H1 (cell line): ENCODE data around the gene PIAS1. TPM values are rescaled to one million over a fixed set of nuclear protein-coding genes. Genes with fewer than 3 reads are reported as not detected.
A peak's percentile ranks its signal among the peaks of the same experiment; 100 is the strongest.
"Not testable (repeated sequence)": the region's sequence is repeated elsewhere in the genome, so short reads cannot be mapped to it uniquely, and the experiment has no call there.

ENCODE experiments used
- CTCF ChIA-PET: fragments of 300-600 bp; sonication (Branson Sonifier 250); formaldehyde crosslinking; loops from one replicate; lab custom pipeline; 2021; ENCODE audit not compliant: partially characterized antibody; lab: Charles Lee
- POLR2A ChIA-PET: fragments of 300-600 bp; sonication (Branson Sonifier 250); formaldehyde crosslinking; loops from one replicate; lab custom pipeline; 2021; ENCODE audit warnings: inconsistent platforms; ENCODE audit not compliant: partially characterized antibody; lab: Charles Lee
- DNase-seq, 2 experiments: peaks; one replicate each; pipeline versions ENCODE4 v3.0.0 to v3.0.0-alpha.2; 2010 to 2022; ENCODE audit warnings: low spot score in 2 of 2, low read depth in 1 of 2, mixed read lengths in 1 of 2
- FAIRE-seq: peaks from 2 replicates; lab custom pipeline; 2011; peaks lifted over from hg19 to GRCh38; lab: Jason Lieb, UNC
- H2AFZ ChIP-seq: 2 replicates; pipeline ENCODE4 v1.8.1; 2012; ENCODE audit warnings: low read length, inconsistent platforms
- H2AK5ac ChIP-seq: 2 replicates; pipeline ENCODE4 v1.6.1; 2013; ENCODE audit warnings: low read depth, low read length
- H2BK120ac ChIP-seq: replicated peaks from 2 replicates; pipeline ENCODE3; 2013; ENCODE audit warnings: low read depth, low read length, inconsistent platforms
- H2BK12ac ChIP-seq: 2 replicates; pipeline ENCODE4 v1.6.1; 2013; ENCODE audit warnings: low read depth, low read length
- H2BK15ac ChIP-seq: 2 replicates; pipeline ENCODE4 v1.6.1; 2013; ENCODE audit warnings: low read length
- H2BK20ac ChIP-seq: 2 replicates; pipeline ENCODE4 v1.6.1; 2013; ENCODE audit warnings: low read length
- H2BK5ac ChIP-seq: 2 replicates; pipeline ENCODE4 v1.6.1; 2013; ENCODE audit warnings: low read depth, low read length
- H3K14ac ChIP-seq: 2 replicates; pipeline ENCODE4 v1.6.1; 2013; ENCODE audit warnings: inconsistent platforms; ENCODE audit not compliant: insufficient read length
- H3K18ac ChIP-seq: 2 replicates; pipeline ENCODE4 v1.6.1; 2013; ENCODE audit warnings: low read length; ENCODE audit errors: extremely low read depth
- H3K23ac ChIP-seq: 2 replicates; pipeline ENCODE4 v1.6.1; 2013; ENCODE audit warnings: inconsistent platforms; ENCODE audit not compliant: insufficient read length
- H3K23me2 ChIP-seq: 2 replicates; pipeline ENCODE4 v1.6.1; 2013; ENCODE audit warnings: low read depth, low read length
- H3K27ac ChIP-seq: 2 replicates; pipeline ENCODE4 v1.6.1; 2011; ENCODE audit warnings: low read depth, low read length, inconsistent platforms
- H3K27me3 ChIP-seq, 4 experiments: replicated peaks in 1 of 4; 1 replicate in 1 of 4; 2 replicates in 3 of 4; pipeline versions ENCODE4 v1.6.1 to v1.8.1; 2011 to 2013; ENCODE audit warnings: low read length in 3 of 4, mild to moderate bottlenecking in 3 of 4, inconsistent platforms in 2 of 4, mixed read lengths in 2 of 4, moderate library complexity in 1 of 4; ENCODE audit not compliant: control insufficient read depth in 3 of 4, insufficient read depth in 3 of 4; ENCODE audit errors: extremely low read depth in 1 of 4
- H3K36me3 ChIP-seq, 4 experiments: 2 replicates each; pipeline versions ENCODE4 v1.6.1 to v1.8.1; 2011 to 2013; ENCODE audit warnings: mild to moderate bottlenecking in 4 of 4, low read length in 3 of 4, moderate library complexity in 2 of 4, control low read depth in 1 of 4, inconsistent platforms in 1 of 4; ENCODE audit not compliant: insufficient read depth in 4 of 4, control insufficient read depth in 2 of 4
- H3K4ac ChIP-seq: replicated peaks from 2 replicates; pipeline ENCODE3; 2013; ENCODE audit warnings: low read length, low read depth, mixed read lengths, inconsistent platforms; ENCODE audit not compliant: insufficient read length
- H3K4me1 ChIP-seq, 4 experiments: replicated peaks in 1 of 4; 1 replicate in 1 of 4; 2 replicates in 3 of 4; pipeline versions ENCODE4 v1.6.1 to v1.8.1; 2011 to 2013; ENCODE audit warnings: low read length in 3 of 4, inconsistent platforms in 2 of 4, mixed read lengths in 1 of 4; ENCODE audit not compliant: insufficient read depth in 4 of 4, control insufficient read depth in 3 of 4
- H3K4me2 ChIP-seq, 2 experiments: 2 replicates each; pipeline versions ENCODE4 v1.6.1 to v1.8.1; 2011 to 2013; ENCODE audit warnings: low read depth in 2 of 2, low read length in 2 of 2, control low read depth in 1 of 2, inconsistent platforms in 1 of 2, mild to moderate bottlenecking in 1 of 2; ENCODE audit not compliant: insufficient read depth in 1 of 2
- H3K4me3 ChIP-seq, 4 experiments: fragments of 200-600, 300-600 bp in 1 of 4; sonication (generic), shearing (Covaris generic), sonication (Bioruptor Twin) in 1 of 4; 2 replicates each; pipeline versions ENCODE4 v1.5.1 to v1.8.1; 2011 to 2016; ENCODE audit warnings: low read length in 4 of 4, low read depth in 3 of 4, control low read depth in 2 of 4, inconsistent platforms in 2 of 4, mild to moderate bottlenecking in 2 of 4, mixed read lengths in 1 of 4, moderate library complexity in 1 of 4; ENCODE audit not compliant: insufficient read depth in 2 of 4; ENCODE audit errors: extremely low read depth in 1 of 4
- H3K56ac ChIP-seq: replicated peaks from 2 replicates; pipeline ENCODE3; 2013; ENCODE audit warnings: low read depth, mild to moderate bottlenecking, mixed read lengths, low read length, inconsistent platforms; ENCODE audit not compliant: insufficient read length
- H3K79me1 ChIP-seq: 2 replicates; pipeline ENCODE4 v1.6.1; 2013; ENCODE audit warnings: low read depth, low read length, control low read depth
- H3K79me2 ChIP-seq, 2 experiments: 2 replicates each; pipeline versions ENCODE4 v1.6.1 to v1.8.1; 2012 to 2013; ENCODE audit warnings: low read length in 2 of 2, mild to moderate bottlenecking in 2 of 2, inconsistent platforms in 1 of 2; ENCODE audit not compliant: insufficient read depth in 2 of 2, control insufficient read depth in 1 of 2
- H3K9ac ChIP-seq, 4 experiments: replicated peaks in 1 of 4; 1 replicate in 1 of 4; 2 replicates in 3 of 4; pipeline versions ENCODE4 v1.6.1 to v1.8.1; 2011 to 2013; ENCODE audit warnings: low read depth in 3 of 4, low read length in 3 of 4, control low read depth in 2 of 4, mild to moderate bottlenecking in 2 of 4, moderate library complexity in 2 of 4, inconsistent platforms in 1 of 4; ENCODE audit errors: extremely low read depth in 1 of 4
- H3K9me3 ChIP-seq, 2 experiments: 2 replicates each; pipeline versions ENCODE4 v1.6.1 to v1.8.1; 2012 to 2013; ENCODE audit warnings: mild to moderate bottlenecking in 2 of 2, moderate library complexity in 2 of 2, control low read depth in 1 of 2, inconsistent platforms in 1 of 2, low read depth in 1 of 2, low read length in 1 of 2, mixed read lengths in 1 of 2; ENCODE audit not compliant: insufficient read depth in 2 of 2
- H4K20me1 ChIP-seq, 2 experiments: replicated peaks in 1 of 2; 2 replicates each; pipeline versions ENCODE3 to v1.8.1; 2011 to 2013; ENCODE audit warnings: inconsistent platforms in 2 of 2, low read length in 2 of 2, mild to moderate bottlenecking in 1 of 2; ENCODE audit not compliant: insufficient read depth in 2 of 2, control insufficient read depth in 1 of 2
- H4K5ac ChIP-seq: 2 replicates; pipeline ENCODE4 v1.6.1; 2013; ENCODE audit warnings: low read length, low read depth, mixed read lengths, inconsistent platforms; ENCODE audit not compliant: insufficient read length
- H4K8ac ChIP-seq: 2 replicates; pipeline ENCODE4 v1.8.0; 2013; ENCODE audit warnings: mild to moderate bottlenecking, moderate library complexity, low read length, inconsistent platforms; ENCODE audit not compliant: insufficient read depth; ENCODE audit errors: extremely low read depth
- H4K91ac ChIP-seq: replicated peaks from 2 replicates; pipeline ENCODE3; 2013; ENCODE audit warnings: low read length, mixed read lengths, inconsistent platforms; ENCODE audit not compliant: insufficient read length
- EP300 ChIP-seq, 2 experiments: IDR thresholded peaks; 1 replicate in 1 of 2; 2 replicates in 1 of 2; pipeline ENCODE4 v1.6.1; 2011 to 2012; ENCODE audit warnings: low read depth in 2 of 2, low read length in 2 of 2, mild to moderate bottlenecking in 2 of 2, borderline replicate concordance in 1 of 2, inconsistent platforms in 1 of 2, moderate library complexity in 1 of 2
- WGBS, 2 experiments: shearing (Covaris generic) in 1 of 2; methylation state at CpG; one replicate each; pipeline versions ENCODE4 v1.1.6 to v1.1.7; 2013 to 2015; ENCODE audit warnings: low lambda C conversion rate in 2 of 2, mixed read lengths in 2 of 2, inconsistent platforms in 1 of 2, low coverage in 1 of 2, missing lambda C conversion rate in 1 of 2; ENCODE audit not compliant: insufficient replicate concordance in 2 of 2, insufficient coverage in 1 of 2, insufficient read length in 1 of 2; ENCODE audit errors: extremely low coverage in 1 of 2, missing lambda C conversion rate in 1 of 2; 5-methylcytosine and 5-hydroxymethylcytosine counted together
- polyA plus RNA-seq, 7 experiments: library from polyadenylated mRNA; depleted of rRNA in 3 of 7; stranded (reverse) in 5 of 7; unstranded in 2 of 7; fragments of >200 nt in 5 of 7; fragments of 200-250 nt in 2 of 7; gene quantifications; 1 replicate in 5 of 7; 2 replicates in 1 of 7; 4 replicates in 1 of 7; pipeline versions ENCODE4 v1.2.1 to v1.2.3, GENCODE V29; 2011 to 2013; ENCODE audit warnings: missing spikeins in 2 of 7, mixed read lengths in 2 of 7
- total RNA-seq: library from RNA; stranded (reverse); fragmentation: NEBNext Ultra II Directional; extraction: Animal tissue kit (Norgen Biotek cat#: 25700); gene quantifications from 2 replicates; pipeline ENCODE4 v1.2.1, GENCODE V29; 2021

Gene PIAS1
- total and polyA plus RNA-seq, 2 of the 8 experiments (the other 6 are each of a cell fraction or from before 2014, with no cell fraction given), result 30.8 to 34.5 TPM

- CTCF ChIA-PET, H2AFZ ChIP-seq, H3K56ac ChIP-seq, DNase-seq, H3K14ac ChIP-seq, H2BK15ac ChIP-seq, H4K8ac ChIP-seq, H3K27me3 ChIP-seq, H3K4ac ChIP-seq, H2BK5ac ChIP-seq, H3K23me2 ChIP-seq: not testable (repeated sequence)
- peaks cover 3 to 11% of the 10 kb centered on the region in 2 experiments for H4K20me1 ChIP-seq
- H3K79me1 ChIP-seq, result peaks cover 28% of the 10 kb centered on the region
- 89% methylated on average over 15 of the region's 18 CpGs; no CpG with 5 or more reads in 1 of the 2 experiments for WGBS, 2 experiments
- peak in 1 of 2 experiments; percentile 2; a peak in 1 of 3 replicates for TF ChIP-seq EP300 (IDR thresholded peaks at IDR 0.05; ENCODE audit: borderline replicate concordance in 1 of 2, low read depth in 2 of 2, low read length in 2 of 2)
- TF ChIP-seq, all 59 proteins: peak for 1; not testable (repeated sequence) for 58
- H2BK12ac ChIP-seq, H2AK5ac ChIP-seq, H3K23ac ChIP-seq, H3K4me1 ChIP-seq, H3K9ac ChIP-seq, H2BK120ac ChIP-seq, FAIRE-seq, H4K5ac ChIP-seq, H3K27ac ChIP-seq, H3K4me3 ChIP-seq, POLR2A ChIA-PET, H3K18ac ChIP-seq, H3K4me2 ChIP-seq, H2BK20ac ChIP-seq, H4K91ac ChIP-seq: not testable (repeated sequence)
- peaks cover 26 to 77% of the 10 kb centered on the region in 2 experiments for H3K79me2 ChIP-seq
- peaks cover 0 to 20% (median 12%) of the 10 kb centered on the region in 4 experiments; a peak in 5 of 8 replicates for H3K36me3 ChIP-seq
- H3K9me3 ChIP-seq, result peaks cover 0 to 15% of the 10 kb centered on the region in 2 experiments; a peak in 2 of 4 replicates
Observed at GRCh38 chr15:68222432-68222743, 168.3 kb downstream of the PIAS1 start.
